ENCODE measurements around the gene PWP2.
"Not testable (repeated sequence)": the region's sequence is repeated elsewhere in the genome, so short reads cannot be mapped to it uniquely, and the experiment has no call there.

DNA sequence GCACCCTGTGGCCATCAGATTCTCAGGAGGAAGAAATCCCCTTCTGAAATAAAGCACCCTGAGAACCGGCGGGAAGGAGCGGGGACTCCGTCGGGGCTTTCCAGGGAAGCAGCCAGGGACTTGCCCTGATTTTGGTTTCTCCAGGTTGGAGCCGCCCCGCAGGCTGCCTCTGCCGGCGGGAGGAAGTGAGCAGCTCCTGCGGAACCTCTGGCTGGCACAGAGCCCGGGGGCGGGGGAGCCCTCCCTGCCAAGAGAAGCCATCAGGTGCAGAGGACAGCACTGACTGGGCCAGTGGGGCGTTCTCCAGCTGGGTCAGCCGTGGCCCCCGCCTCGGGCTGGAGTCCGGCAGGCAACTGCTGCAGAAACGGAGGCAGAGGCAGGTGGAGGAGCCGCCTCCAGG lies 65.5 kb downstream of the PWP2 start:
- TF ChIP-seq, protein P1, sequence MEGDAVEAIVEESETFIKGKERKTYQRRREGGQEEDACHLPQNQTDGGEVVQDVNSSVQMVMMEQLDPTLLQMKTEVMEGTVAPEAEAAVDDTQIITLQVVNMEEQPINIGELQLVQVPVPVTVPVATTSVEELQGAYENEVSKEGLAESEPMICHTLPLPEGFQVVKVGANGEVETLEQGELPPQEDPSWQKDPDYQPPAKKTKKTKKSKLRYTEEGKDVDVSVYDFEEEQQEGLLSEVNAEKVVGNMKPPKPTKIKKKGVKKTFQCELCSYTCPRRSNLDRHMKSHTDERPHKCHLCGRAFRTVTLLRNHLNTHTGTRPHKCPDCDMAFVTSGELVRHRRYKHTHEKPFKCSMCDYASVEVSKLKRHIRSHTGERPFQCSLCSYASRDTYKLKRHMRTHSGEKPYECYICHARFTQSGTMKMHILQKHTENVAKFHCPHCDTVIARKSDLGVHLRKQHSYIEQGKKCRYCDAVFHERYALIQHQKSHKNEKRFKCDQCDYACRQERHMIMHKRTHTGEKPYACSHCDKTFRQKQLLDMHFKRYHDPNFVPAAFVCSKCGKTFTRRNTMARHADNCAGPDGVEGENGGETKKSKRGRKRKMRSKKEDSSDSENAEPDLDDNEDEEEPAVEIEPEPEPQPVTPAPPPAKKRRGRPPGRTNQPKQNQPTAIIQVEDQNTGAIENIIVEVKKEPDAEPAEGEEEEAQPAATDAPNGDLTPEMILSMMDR (IDR thresholded peaks at IDR 0.05) = not testable (repeated sequence)
- TF ChIP-seq POLR2A (IDR thresholded peaks at IDR 0.05); POLR2AphosphoS5 (IDR thresholded peaks at IDR 0.05; ENCODE audit: insufficient read depth in 1 of 2, low read depth in 1 of 2): not testable (repeated sequence)
